H1 (cell line): ENCODE measurements around the gene KHDC4. TPM values are rescaled to one million over a fixed set of nuclear protein-coding genes. Genes with fewer than 3 reads are reported as not detected.

ENCODE experiments used
- CTCF ChIA-PET: fragments of 300-600 bp; sonication (Branson Sonifier 250); formaldehyde crosslinking; loops from one replicate; lab custom pipeline; 2021; ENCODE audit not compliant: partially characterized antibody; lab: Charles Lee
- POLR2A ChIA-PET: fragments of 300-600 bp; sonication (Branson Sonifier 250); formaldehyde crosslinking; loops from one replicate; lab custom pipeline; 2021; ENCODE audit warnings: inconsistent platforms; ENCODE audit not compliant: partially characterized antibody; lab: Charles Lee
- DNase-seq, 2 experiments: peaks; one replicate each; pipeline versions ENCODE4 v3.0.0 to v3.0.0-alpha.2; 2010 to 2022; ENCODE audit warnings: low spot score in 2 of 2, low read depth in 1 of 2, mixed read lengths in 1 of 2
- FAIRE-seq: peaks from 2 replicates; lab custom pipeline; 2011; peaks lifted over from hg19 to GRCh38; lab: Jason Lieb, UNC
- H2AFZ ChIP-seq: 2 replicates; pipeline ENCODE4 v1.8.1; 2012; ENCODE audit warnings: low read length, inconsistent platforms
- H2AK5ac ChIP-seq: 2 replicates; pipeline ENCODE4 v1.6.1; 2013; ENCODE audit warnings: low read depth, low read length
- H2BK120ac ChIP-seq: replicated peaks from 2 replicates; pipeline ENCODE3; 2013; ENCODE audit warnings: low read depth, low read length, inconsistent platforms
- H2BK12ac ChIP-seq: 2 replicates; pipeline ENCODE4 v1.6.1; 2013; ENCODE audit warnings: low read depth, low read length
- H2BK15ac ChIP-seq: 2 replicates; pipeline ENCODE4 v1.6.1; 2013; ENCODE audit warnings: low read length
- H2BK20ac ChIP-seq: 2 replicates; pipeline ENCODE4 v1.6.1; 2013; ENCODE audit warnings: low read length
- H2BK5ac ChIP-seq: 2 replicates; pipeline ENCODE4 v1.6.1; 2013; ENCODE audit warnings: low read depth, low read length
- H3K14ac ChIP-seq: 2 replicates; pipeline ENCODE4 v1.6.1; 2013; ENCODE audit warnings: inconsistent platforms; ENCODE audit not compliant: insufficient read length
- H3K18ac ChIP-seq: 2 replicates; pipeline ENCODE4 v1.6.1; 2013; ENCODE audit warnings: low read length; ENCODE audit errors: extremely low read depth
- H3K23ac ChIP-seq: 2 replicates; pipeline ENCODE4 v1.6.1; 2013; ENCODE audit warnings: inconsistent platforms; ENCODE audit not compliant: insufficient read length
- H3K23me2 ChIP-seq: 2 replicates; pipeline ENCODE4 v1.6.1; 2013; ENCODE audit warnings: low read depth, low read length
- H3K27ac ChIP-seq: 2 replicates; pipeline ENCODE4 v1.6.1; 2011; ENCODE audit warnings: low read depth, low read length, inconsistent platforms
- H3K27me3 ChIP-seq, 4 experiments: replicated peaks in 1 of 4; 1 replicate in 1 of 4; 2 replicates in 3 of 4; pipeline versions ENCODE4 v1.6.1 to v1.8.1; 2011 to 2013; ENCODE audit warnings: low read length in 3 of 4, mild to moderate bottlenecking in 3 of 4, inconsistent platforms in 2 of 4, mixed read lengths in 2 of 4, moderate library complexity in 1 of 4; ENCODE audit not compliant: control insufficient read depth in 3 of 4, insufficient read depth in 3 of 4; ENCODE audit errors: extremely low read depth in 1 of 4
- H3K36me3 ChIP-seq, 4 experiments: 2 replicates each; pipeline versions ENCODE4 v1.6.1 to v1.8.1; 2011 to 2013; ENCODE audit warnings: mild to moderate bottlenecking in 4 of 4, low read length in 3 of 4, moderate library complexity in 2 of 4, control low read depth in 1 of 4, inconsistent platforms in 1 of 4; ENCODE audit not compliant: insufficient read depth in 4 of 4, control insufficient read depth in 2 of 4
- H3K4ac ChIP-seq: replicated peaks from 2 replicates; pipeline ENCODE3; 2013; ENCODE audit warnings: low read length, low read depth, mixed read lengths, inconsistent platforms; ENCODE audit not compliant: insufficient read length
- H3K4me1 ChIP-seq, 4 experiments: replicated peaks in 1 of 4; 1 replicate in 1 of 4; 2 replicates in 3 of 4; pipeline versions ENCODE4 v1.6.1 to v1.8.1; 2011 to 2013; ENCODE audit warnings: low read length in 3 of 4, inconsistent platforms in 2 of 4, mixed read lengths in 1 of 4; ENCODE audit not compliant: insufficient read depth in 4 of 4, control insufficient read depth in 3 of 4
- H3K4me2 ChIP-seq, 2 experiments: 2 replicates each; pipeline versions ENCODE4 v1.6.1 to v1.8.1; 2011 to 2013; ENCODE audit warnings: low read depth in 2 of 2, low read length in 2 of 2, control low read depth in 1 of 2, inconsistent platforms in 1 of 2, mild to moderate bottlenecking in 1 of 2; ENCODE audit not compliant: insufficient read depth in 1 of 2
- H3K4me3 ChIP-seq, 4 experiments: fragments of 200-600, 300-600 bp in 1 of 4; sonication (generic), shearing (Covaris generic), sonication (Bioruptor Twin) in 1 of 4; 2 replicates each; pipeline versions ENCODE4 v1.5.1 to v1.8.1; 2011 to 2016; ENCODE audit warnings: low read length in 4 of 4, low read depth in 3 of 4, control low read depth in 2 of 4, inconsistent platforms in 2 of 4, mild to moderate bottlenecking in 2 of 4, mixed read lengths in 1 of 4, moderate library complexity in 1 of 4; ENCODE audit not compliant: insufficient read depth in 2 of 4; ENCODE audit errors: extremely low read depth in 1 of 4
- H3K56ac ChIP-seq: replicated peaks from 2 replicates; pipeline ENCODE3; 2013; ENCODE audit warnings: low read depth, mild to moderate bottlenecking, mixed read lengths, low read length, inconsistent platforms; ENCODE audit not compliant: insufficient read length
- H3K79me1 ChIP-seq: 2 replicates; pipeline ENCODE4 v1.6.1; 2013; ENCODE audit warnings: low read depth, low read length, control low read depth
- H3K79me2 ChIP-seq, 2 experiments: 2 replicates each; pipeline versions ENCODE4 v1.6.1 to v1.8.1; 2012 to 2013; ENCODE audit warnings: low read length in 2 of 2, mild to moderate bottlenecking in 2 of 2, inconsistent platforms in 1 of 2; ENCODE audit not compliant: insufficient read depth in 2 of 2, control insufficient read depth in 1 of 2
- H3K9ac ChIP-seq, 4 experiments: replicated peaks in 1 of 4; 1 replicate in 1 of 4; 2 replicates in 3 of 4; pipeline versions ENCODE4 v1.6.1 to v1.8.1; 2011 to 2013; ENCODE audit warnings: low read depth in 3 of 4, low read length in 3 of 4, control low read depth in 2 of 4, mild to moderate bottlenecking in 2 of 4, moderate library complexity in 2 of 4, inconsistent platforms in 1 of 4; ENCODE audit errors: extremely low read depth in 1 of 4
- H3K9me3 ChIP-seq, 2 experiments: 2 replicates each; pipeline versions ENCODE4 v1.6.1 to v1.8.1; 2012 to 2013; ENCODE audit warnings: mild to moderate bottlenecking in 2 of 2, moderate library complexity in 2 of 2, control low read depth in 1 of 2, inconsistent platforms in 1 of 2, low read depth in 1 of 2, low read length in 1 of 2, mixed read lengths in 1 of 2; ENCODE audit not compliant: insufficient read depth in 2 of 2
- H4K20me1 ChIP-seq, 2 experiments: replicated peaks in 1 of 2; 2 replicates each; pipeline versions ENCODE3 to v1.8.1; 2011 to 2013; ENCODE audit warnings: inconsistent platforms in 2 of 2, low read length in 2 of 2, mild to moderate bottlenecking in 1 of 2; ENCODE audit not compliant: insufficient read depth in 2 of 2, control insufficient read depth in 1 of 2
- H4K5ac ChIP-seq: 2 replicates; pipeline ENCODE4 v1.6.1; 2013; ENCODE audit warnings: low read length, low read depth, mixed read lengths, inconsistent platforms; ENCODE audit not compliant: insufficient read length
- H4K8ac ChIP-seq: 2 replicates; pipeline ENCODE4 v1.8.0; 2013; ENCODE audit warnings: mild to moderate bottlenecking, moderate library complexity, low read length, inconsistent platforms; ENCODE audit not compliant: insufficient read depth; ENCODE audit errors: extremely low read depth
- H4K91ac ChIP-seq: replicated peaks from 2 replicates; pipeline ENCODE3; 2013; ENCODE audit warnings: low read length, mixed read lengths, inconsistent platforms; ENCODE audit not compliant: insufficient read length
- BACH1 ChIP-seq: IDR thresholded peaks from 2 replicates; pipeline ENCODE4 v1.6.1; 2012; ENCODE audit warnings: low read length, improper control_type of control experiment
- RNF2 ChIP-seq: fragments of 200-900, 300-1000 bp; sonication (generic); IDR thresholded peaks from 2 replicates; pipeline ENCODE4 v1.7.1; 2016; ENCODE audit warnings: borderline replicate concordance, low read depth, mild to moderate bottlenecking, antibody characterized with exemption, low read length; ENCODE audit not compliant: poor library complexity, severe bottlenecking; ENCODE audit errors: missing control alignments
- SP4 ChIP-seq: IDR thresholded peaks from 2 replicates; pipeline ENCODE4 v1.6.1; 2012; ENCODE audit warnings: low read length, inconsistent platforms
- SRF ChIP-seq: IDR thresholded peaks from 2 replicates; pipeline ENCODE4 v1.6.1; 2011; ENCODE audit warnings: mild to moderate bottlenecking, low read depth, low read length, moderate library complexity
- TEAD4 ChIP-seq: IDR thresholded peaks from 2 replicates; pipeline ENCODE4 v1.6.1; 2012; ENCODE audit warnings: low read depth, low read length, inconsistent platforms, mixed read lengths
- YY1 ChIP-seq: IDR thresholded peaks from 2 replicates; pipeline ENCODE4 v1.6.1; 2011; ENCODE audit warnings: low read depth, mild to moderate bottlenecking, low read length
- WGBS, 2 experiments: shearing (Covaris generic) in 1 of 2; methylation state at CpG; one replicate each; pipeline versions ENCODE4 v1.1.6 to v1.1.7; 2013 to 2015; ENCODE audit warnings: low lambda C conversion rate in 2 of 2, mixed read lengths in 2 of 2, inconsistent platforms in 1 of 2, low coverage in 1 of 2, missing lambda C conversion rate in 1 of 2; ENCODE audit not compliant: insufficient replicate concordance in 2 of 2, insufficient coverage in 1 of 2, insufficient read length in 1 of 2; ENCODE audit errors: extremely low coverage in 1 of 2, missing lambda C conversion rate in 1 of 2; 5-methylcytosine and 5-hydroxymethylcytosine counted together
- polyA plus RNA-seq, 7 experiments: library from polyadenylated mRNA; depleted of rRNA in 3 of 7; stranded (reverse) in 5 of 7; unstranded in 2 of 7; fragments of >200 nt in 5 of 7; fragments of 200-250 nt in 2 of 7; gene quantifications; 1 replicate in 5 of 7; 2 replicates in 1 of 7; 4 replicates in 1 of 7; pipeline versions ENCODE4 v1.2.1 to v1.2.3, GENCODE V29; 2011 to 2013; ENCODE audit warnings: missing spikeins in 2 of 7, mixed read lengths in 2 of 7
- total RNA-seq: library from RNA; stranded (reverse); fragmentation: NEBNext Ultra II Directional; extraction: Animal tissue kit (Norgen Biotek cat#: 25700); gene quantifications from 2 replicates; pipeline ENCODE4 v1.2.1, GENCODE V29; 2021

Gene KHDC4
- total and polyA plus RNA-seq, 2 of the 8 experiments (the other 6 are each of a cell fraction or from before 2014, with no cell fraction given): 56.6 to 81.1 TPM

GRCh38 chr1:155967341-155968050 lies 33.3 kb upstream of the KHDC4 start:
- Histone ChIP-seq H3K79me2 (peaks cover 4 to 46% of the 10 kb centered on the region in 2 experiments; a peak in 3 of 4 replicates), H4K20me1 (peaks cover 15 to 32% of the 10 kb centered on the region in 2 experiments), H3K4ac (no peak overlapping the region), H4K8ac (no peak overlapping the region; the same call in none of the 2 replicates), H2BK20ac (no peak overlapping the region), H2BK12ac (no peak overlapping the region; the same call in 1 of the 2 replicates), H3K18ac (peak overlapping the region; percentile 83), H2AFZ (no peak overlapping the region), H4K91ac (peak overlapping the region; percentile 92), H3K4me3 (no peak overlapping the region), H3K36me3 (peaks cover 22 to 49% (median 37%) of the 10 kb centered on the region in 4 experiments), H3K56ac (no peak overlapping the region), H3K27ac (peak overlapping the region; percentile 75), H2BK120ac (no peak overlapping the region), H3K4me1 (peaks cover 0 to 33% (median 17%) of the 10 kb centered on the region in 4 experiments; a peak in 6 of 7 replicates), H3K4me2 (peak overlapping the region; percentile 9 to 34; a peak in 1 of 4 replicates), H3K79me1 (peaks cover 28% of the 10 kb centered on the region), H2BK15ac (no peak overlapping the region), H3K9me3 (no peaks in the 10 kb centered on the region), H2AK5ac (peak overlapping the region; percentile 25; the same call in 1 of the 2 replicates), H3K14ac (no peak overlapping the region), H3K27me3 (no peaks in the 10 kb centered on the region), H4K5ac (no peak overlapping the region), H3K23ac (no peak overlapping the region), H2BK5ac (peak overlapping the region; percentile 73), H3K9ac (no peak overlapping the region), H3K23me2 (no peaks in the 10 kb centered on the region)
- TF ChIP-seq RNF2 (no peak), YY1 (no peak), TEAD4 (no peak), SP4 (no peak), SRF (no peak), BACH1 (no peak)
- ChIA-PET POLR2A (interaction anchor here (0.7 to 16.7 kb wide), 14 partner anchors 11 to 278 kb away, joined by 3 to 282 read pairs (median 4); partner anchors contain the start of genes ARHGEF2, KHDC4, LAMTOR2 and RAB25), CTCF (interaction anchor here (0.7 to 6.7 kb wide), 21 partner anchors 10 to 266 kb away, joined by 3 to 79 read pairs (median 5); partner anchors contain the start of genes ARHGEF2, LAMTOR2, RIT1 and UBQLN4)
- DNase-seq (no peak), FAIRE-seq (no peak)
- WGBS, 2 experiments: 82% methylated on average over 12 of the region's 13 CpGs; no CpG with 5 or more reads in 1 of the 2 experiments
